PFSK-1 (cell line): ENCODE measurements around the gene KRT37.

ENCODE experiments used
- FOXP2 ChIP-seq: optimal IDR thresholded peaks from 2 replicates; pipeline ENCODE3; 2011; ENCODE audit warnings: borderline replicate concordance, control low read depth, inconsistent platforms; ENCODE audit not compliant: insufficient read depth; ENCODE audit errors: extremely low read length, extremely low read depth
- POLR2AphosphoS5 ChIP-seq: IDR thresholded peaks from 2 replicates; pipeline ENCODE4 v1.6.1; 2012; ENCODE audit warnings: low read depth, mild to moderate bottlenecking, control low read depth, low read length, moderate library complexity
- REST ChIP-seq, 2 experiments: IDR thresholded peaks; 2 replicates each; pipeline versions ENCODE4 v1.6.1 to v1.8.0; 2011 to 2012; ENCODE audit warnings: low read depth in 2 of 2, low read length in 2 of 2, control low read depth in 1 of 2, inconsistent platforms in 1 of 2, mild to moderate bottlenecking in 1 of 2, moderate library complexity in 1 of 2; ENCODE audit not compliant: insufficient read depth in 1 of 2
- SIN3A ChIP-seq: IDR thresholded peaks from 2 replicates; pipeline ENCODE4 v1.6.1; 2012; ENCODE audit warnings: mild to moderate bottlenecking, low read length, moderate library complexity, borderline replicate concordance; ENCODE audit not compliant: insufficient read depth
- TAF1 ChIP-seq: IDR thresholded peaks from 2 replicates; pipeline ENCODE4 v1.6.1; 2012; ENCODE audit warnings: low read length, control low read depth, borderline replicate concordance; ENCODE audit not compliant: insufficient read depth

- TF ChIP-seq SIN3A (no peak), POLR2AphosphoS5 (no peak), REST (IDR thresholded peaks at IDR 0.05; ENCODE audit: insufficient read depth in 1 of 2, low read depth in 2 of 2, low read length in 2 of 2) (no peak), FOXP2 (no peak), TAF1 (no peak)
These were observed 22.2 kb downstream of the KRT37 start for GRCh38 chr17:41402161-41402560.
